ENCODE measurements around the gene FREM1. TPM values are rescaled to one million over a fixed set of nuclear protein-coding genes. Genes with fewer than 3 reads are reported as not detected.

Gene FREM1
- polyA plus RNA-seq, 1 experiment, result 0.01 TPM

DNA sequence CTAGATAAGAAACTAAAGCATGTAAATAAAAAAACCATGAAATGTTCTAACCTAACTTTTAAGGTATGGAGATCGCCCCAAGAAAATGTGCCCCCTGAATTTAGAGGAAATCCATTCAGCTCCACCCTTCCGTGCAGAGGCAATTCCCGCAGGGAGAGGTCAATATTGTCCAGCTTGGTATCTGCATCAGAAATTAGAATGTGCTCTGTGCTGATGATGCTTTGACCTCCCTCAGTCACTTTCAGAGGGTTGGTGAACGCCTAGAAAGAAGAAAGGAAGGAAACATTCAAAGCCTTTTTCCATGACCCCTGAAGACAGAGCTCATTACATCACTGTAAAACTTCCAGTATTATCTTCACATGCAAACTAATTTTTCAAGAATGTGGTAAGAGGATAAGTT, 91.0 kb downstream of the FREM1 start:
- no peaks in the 10 kb centered on the region for H3K36me3 ChIP-seq (ENCODE audit: control insufficient read depth, insufficient read depth, low read length)
- TF ChIP-seq, protein P1, sequence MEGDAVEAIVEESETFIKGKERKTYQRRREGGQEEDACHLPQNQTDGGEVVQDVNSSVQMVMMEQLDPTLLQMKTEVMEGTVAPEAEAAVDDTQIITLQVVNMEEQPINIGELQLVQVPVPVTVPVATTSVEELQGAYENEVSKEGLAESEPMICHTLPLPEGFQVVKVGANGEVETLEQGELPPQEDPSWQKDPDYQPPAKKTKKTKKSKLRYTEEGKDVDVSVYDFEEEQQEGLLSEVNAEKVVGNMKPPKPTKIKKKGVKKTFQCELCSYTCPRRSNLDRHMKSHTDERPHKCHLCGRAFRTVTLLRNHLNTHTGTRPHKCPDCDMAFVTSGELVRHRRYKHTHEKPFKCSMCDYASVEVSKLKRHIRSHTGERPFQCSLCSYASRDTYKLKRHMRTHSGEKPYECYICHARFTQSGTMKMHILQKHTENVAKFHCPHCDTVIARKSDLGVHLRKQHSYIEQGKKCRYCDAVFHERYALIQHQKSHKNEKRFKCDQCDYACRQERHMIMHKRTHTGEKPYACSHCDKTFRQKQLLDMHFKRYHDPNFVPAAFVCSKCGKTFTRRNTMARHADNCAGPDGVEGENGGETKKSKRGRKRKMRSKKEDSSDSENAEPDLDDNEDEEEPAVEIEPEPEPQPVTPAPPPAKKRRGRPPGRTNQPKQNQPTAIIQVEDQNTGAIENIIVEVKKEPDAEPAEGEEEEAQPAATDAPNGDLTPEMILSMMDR (IDR thresholded peaks at IDR 0.05; ENCODE audit: insufficient read depth, low read depth, low read length), result no peak
- no peak overlapping the region for H3K4me3 ChIP-seq (ENCODE audit: low read depth, low read length)
- ChIA-PET POLR2A (no interaction called here), CTCF (no interaction called here)
- no peaks in the 10 kb centered on the region for H3K27me3 ChIP-seq (ENCODE audit: control insufficient read depth, insufficient read depth, low read length)
- DNase-seq (ENCODE audit: low read depth), result no peak

DNA sequence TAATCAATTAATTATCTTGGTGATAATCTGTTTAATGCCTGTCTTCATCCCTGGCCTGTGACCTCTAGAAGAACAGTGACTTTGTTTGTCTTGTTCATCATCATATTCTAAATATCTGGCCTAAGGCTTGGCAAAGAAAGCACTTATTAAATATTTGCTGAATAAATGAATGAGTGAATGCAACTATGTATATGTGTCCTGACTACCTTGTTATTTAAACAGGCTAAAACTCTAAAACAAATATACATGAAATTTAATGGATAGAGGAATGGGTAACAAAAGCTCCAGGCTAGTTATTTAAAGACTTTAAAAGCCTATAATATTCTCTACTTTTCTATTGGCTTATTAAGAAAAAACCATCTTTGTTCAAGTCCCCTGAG, 96.0 kb downstream of the FREM1 start:
- H3K27me3 ChIP-seq (ENCODE audit: control insufficient read depth, insufficient read depth, low read length), result no peaks in the 10 kb centered on the region
- no peaks in the 10 kb centered on the region for H3K36me3 ChIP-seq (ENCODE audit: control insufficient read depth, insufficient read depth, low read length)
- DNase-seq (ENCODE audit: low read depth), result no peak
- ChIA-PET POLR2A (no interaction called here), CTCF (no interaction called here)
- H3K4me3 ChIP-seq (ENCODE audit: low read depth, low read length), result no peak overlapping the region
- TF ChIP-seq, protein P1 (IDR thresholded peaks at IDR 0.05; ENCODE audit: insufficient read depth, low read depth, low read length), result no peak

- POLR2A ChIA-PET, result no interaction called here
- Histone ChIP-seq H3K4me3 (ENCODE audit: low read depth, low read length) (peak overlapping the region; percentile 15), H3K27me3 (ENCODE audit: control insufficient read depth, insufficient read depth, low read length) (no peaks in the 10 kb centered on the region), H3K36me3 (ENCODE audit: control insufficient read depth, insufficient read depth, low read length) (no peaks in the 10 kb centered on the region)
- DNase-seq (ENCODE audit: low read depth), result no peak
- CTCF ChIA-PET, result no interaction called here
- TF ChIP-seq, protein P1 (IDR thresholded peaks at IDR 0.05; ENCODE audit: insufficient read depth, low read depth, low read length), result no peak
These were observed 96.6 kb downstream of the FREM1 start for GRCh38 chr9:14813336-14814248.

- ChIA-PET CTCF (no interaction called here), POLR2A (no interaction called here)
- Histone ChIP-seq H3K27me3 (ENCODE audit: control insufficient read depth, insufficient read depth, low read length) (no peaks in the 10 kb centered on the region), H3K4me3 (ENCODE audit: low read depth, low read length) (no peak overlapping the region), H3K36me3 (ENCODE audit: control insufficient read depth, insufficient read depth, low read length) (no peaks in the 10 kb centered on the region)
- no peak for DNase-seq (ENCODE audit: low read depth)
- TF ChIP-seq, protein P1 (IDR thresholded peaks at IDR 0.05; ENCODE audit: insufficient read depth, low read depth, low read length), result no peak
These were observed 97.4 kb downstream of the FREM1 start for GRCh38 chr9:14812806-14813205.

- TF ChIP-seq, protein P1 (IDR thresholded peaks at IDR 0.05; ENCODE audit: insufficient read depth, low read depth, low read length), result no peak
- POLR2A ChIA-PET, result no interaction called here
- no peak for DNase-seq (ENCODE audit: low read depth)
- Histone ChIP-seq H3K27me3 (ENCODE audit: control insufficient read depth, insufficient read depth, low read length) (no peaks in the 10 kb centered on the region), H3K4me3 (ENCODE audit: low read depth, low read length) (no peak overlapping the region), H3K36me3 (ENCODE audit: control insufficient read depth, insufficient read depth, low read length) (no peaks in the 10 kb centered on the region)
- CTCF ChIA-PET, result no interaction called here
These were observed 98.4 kb downstream of the FREM1 start for GRCh38 chr9:14811844-14812243.

All from BJ (cell line).